GM21381 (cell line): ENCODE results near the gene NCK1.

Source experiments
- ATAC-seq: cut with Tn5 transposase; IDR thresholded peaks from one replicate; pipeline ENCODE4 v1.9.1; 2021; ENCODE audit warnings: mild to moderate bottlenecking, moderate library complexity; ENCODE audit not compliant: unreplicated experiment

NCK1 gene

GRCh38 chr3:136906725-136907124, 44.7 kb downstream of the NCK1 start:
- ATAC-seq, result no peak

- no peak for ATAC-seq
Measured at GRCh38 chr3:136908297-136908696, 46.3 kb downstream of the NCK1 start.

GRCh38 chr3:136909187-136909586, 47.2 kb downstream of the NCK1 start:
- no peak for ATAC-seq

GRCh38 chr3:136910697-136911096, 48.7 kb downstream of the NCK1 start:
- ATAC-seq, result no peak

- no peak for ATAC-seq
Measured at GRCh38 chr3:136913168-136913567, 51.2 kb downstream of the NCK1 start.

GRCh38 chr3:136914739-136915138, 52.7 kb downstream of the NCK1 start:
- no peak for ATAC-seq

- ATAC-seq, result no peak
Measured at GRCh38 chr3:136916223-136916622, 54.2 kb downstream of the NCK1 start.

- peak; percentile 62 for ATAC-seq
Measured at GRCh38 chr3:136919799-136920580, 58.0 kb downstream of the NCK1 start.

- no peak for ATAC-seq
Measured at GRCh38 chr3:136920904-136921611, 59.0 kb downstream of the NCK1 start.

GRCh38 chr3:136925425-136926190, 63.6 kb downstream of the NCK1 start:
- ATAC-seq, result no peak

- ATAC-seq, result no peak
Measured at GRCh38 chr3:136928240-136928639, 66.2 kb downstream of the NCK1 start.

- ATAC-seq, result no peak
Measured at GRCh38 chr3:136929977-136930670, 68.1 kb downstream of the NCK1 start.

GRCh38 chr3:136931606-136932005, 69.6 kb downstream of the NCK1 start:
- no peak for ATAC-seq

- ATAC-seq, result no peak
Measured at GRCh38 chr3:136932523-136932922, 70.5 kb downstream of the NCK1 start.

GRCh38 chr3:136932978-136933772, 71.2 kb downstream of the NCK1 start:
- ATAC-seq, result no peak

- ATAC-seq, result no peak
Measured at GRCh38 chr3:136937175-136937574, 75.2 kb downstream of the NCK1 start.

GRCh38 chr3:136937851-136938250, 75.8 kb downstream of the NCK1 start:
- no peak for ATAC-seq

- ATAC-seq, result no peak
Measured at GRCh38 chr3:136938334-136938733, 76.3 kb downstream of the NCK1 start.

- no peak for ATAC-seq
Measured at GRCh38 chr3:136939489-136939888, 77.5 kb downstream of the NCK1 start.

GRCh38 chr3:136942803-136943202, 80.8 kb downstream of the NCK1 start:
- ATAC-seq, result no peak
